HepG2 (cell line): ENCODE data around the gene CPT1C. TPM values are rescaled to one million over a fixed set of nuclear protein-coding genes. Genes with fewer than 3 reads are reported as not detected.
A peak's percentile ranks its signal among the peaks of the same experiment; 100 is the strongest.

Experiments used
- ATF5 ChIP-seq: sonication (generic); formaldehyde crosslinking; IDR thresholded peaks from 2 replicates; pipeline ENCODE4 v1.4.0; 2020; ENCODE audit warnings: mild to moderate bottlenecking, low read depth, missing genetic modification reagents
- FOXO4 ChIP-seq: sonication (generic); formaldehyde crosslinking; conservative IDR thresholded peaks from 2 replicates; pipeline ENCODE4 v1.8.1; 2023; ENCODE audit warnings: missing genetic modification reagents
- HIVEP1 ChIP-seq: sonication (generic); formaldehyde crosslinking; IDR thresholded peaks from 2 replicates; pipeline ENCODE4 v1.4.0; 2020; ENCODE audit warnings: mild to moderate bottlenecking, missing genetic modification reagents
- IRF2 ChIP-seq: IDR thresholded peaks from 2 replicates; pipeline ENCODE4 v1.6.1; 2018; ENCODE audit warnings: missing genetic modification reagents, missing compliant biosample characterization
- MAF1 ChIP-seq: sonication (generic); formaldehyde crosslinking; IDR thresholded peaks from 2 replicates; pipeline ENCODE4 v1.5.0; 2020; ENCODE audit warnings: missing genetic modification reagents, borderline replicate concordance
- NONO ChIP-seq, 2 experiments: fragments of 450-650 bp in 1 of 2; sonication (generic) in 1 of 2; formaldehyde crosslinking in 1 of 2; IDR thresholded peaks in 1 of 2; conservative IDR thresholded peaks in 1 of 2; 2 replicates each; pipeline versions ENCODE4 v1.6.1 to v1.8.0; 2017 to 2022; ENCODE audit warnings: mild to moderate bottlenecking in 1 of 2, missing genetic modification reagents in 1 of 2, moderate library complexity in 1 of 2
- PRDM10 ChIP-seq: sonication (generic); formaldehyde crosslinking; IDR thresholded peaks from 2 replicates; pipeline ENCODE4 v1.4.0; 2020; ENCODE audit warnings: low read depth, missing genetic modification reagents
- SRSF4 ChIP-seq: fragments of 200-400 bp; formaldehyde crosslinking; IDR thresholded peaks from one replicate; pipeline ENCODE4 v1.6.1; 2018; ENCODE audit warnings: mild to moderate bottlenecking, low read depth, low read length, moderate library complexity; ENCODE audit not compliant: poor library complexity, severe bottlenecking
- TAF15 ChIP-seq: fragments of 200-400 bp; formaldehyde crosslinking; IDR thresholded peaks from one replicate; pipeline ENCODE4 v1.6.1; 2018; ENCODE audit warnings: mild to moderate bottlenecking, low read depth, low read length; ENCODE audit not compliant: poor library complexity, severe bottlenecking
- ZBTB7B ChIP-seq: sonication (generic); formaldehyde crosslinking; IDR thresholded peaks from 2 replicates; pipeline ENCODE4 v1.4.0; 2020; ENCODE audit warnings: missing genetic modification reagents
- ZNF543 ChIP-seq: sonication (generic); formaldehyde crosslinking; IDR thresholded peaks from 2 replicates; pipeline ENCODE4 v1.4.0; 2020; ENCODE audit warnings: mild to moderate bottlenecking, missing genetic modification reagents
- ZNF790 ChIP-seq: sonication (generic); formaldehyde crosslinking; IDR thresholded peaks from 2 replicates; pipeline ENCODE4 v1.8.0; 2022; ENCODE audit warnings: missing genetic modification reagents, mild to moderate bottlenecking, borderline replicate concordance
- ZSCAN22 ChIP-seq: sonication (generic); formaldehyde crosslinking; IDR thresholded peaks from 2 replicates; pipeline ENCODE4 v1.4.0; 2020; ENCODE audit warnings: mild to moderate bottlenecking, missing genetic modification reagents
- polyA plus RNA-seq, 8 experiments: library from polyadenylated mRNA; depleted of rRNA in 3 of 8; stranded (reverse) in 7 of 8; unstranded in 1 of 8; fragments of >200 nt; fragmentation: Illumina TruSeq in 4 of 8; extraction: Trizol in 4 of 8; gene quantifications; 2 replicates each; pipeline versions ENCODE4 v1.2.1 to v1.2.3, GENCODE V29; 2011 to 2016; ENCODE audit warnings: low read depth in 4 of 8, missing spikeins in 1 of 8, mixed read lengths in 1 of 8; ENCODE audit not compliant: insufficient read depth in 1 of 8
- total RNA-seq, 5 experiments: library from RNA; depleted of rRNA; stranded (reverse); fragments of >200 nt; fragmentation: Illumina TruSeq; extraction: Trizol; gene quantifications; 2 replicates each; pipeline ENCODE4 v1.2.3, GENCODE V29; 2016; ENCODE audit warnings: low read depth in 1 of 5
- TF ChIP-seq, protein P1 (sequence below): sonication (generic); formaldehyde crosslinking; IDR thresholded peaks from 2 replicates; pipeline ENCODE4 v1.4.0; 2020; ENCODE audit warnings: missing genetic modification reagents, borderline replicate concordance
- TF ChIP-seq, protein P2 (sequence below): sonication (generic); formaldehyde crosslinking; IDR thresholded peaks from 2 replicates; pipeline ENCODE4 v1.5.1; 2020; ENCODE audit warnings: missing genetic modification reagents, mild to moderate bottlenecking, borderline replicate concordance

The CPT1C gene
- total and polyA plus RNA-seq, 2 of the 13 experiments (the other 11 are each of a cell fraction or from before 2014, with no cell fraction given), result 0.18 TPM; not detected in 1

GRCh38 chr19:49677231-49677900, 13.6 kb upstream of the CPT1C start, which contains the start of gene PRMT1 (continued):
- TF ChIP-seq, protein P1, sequence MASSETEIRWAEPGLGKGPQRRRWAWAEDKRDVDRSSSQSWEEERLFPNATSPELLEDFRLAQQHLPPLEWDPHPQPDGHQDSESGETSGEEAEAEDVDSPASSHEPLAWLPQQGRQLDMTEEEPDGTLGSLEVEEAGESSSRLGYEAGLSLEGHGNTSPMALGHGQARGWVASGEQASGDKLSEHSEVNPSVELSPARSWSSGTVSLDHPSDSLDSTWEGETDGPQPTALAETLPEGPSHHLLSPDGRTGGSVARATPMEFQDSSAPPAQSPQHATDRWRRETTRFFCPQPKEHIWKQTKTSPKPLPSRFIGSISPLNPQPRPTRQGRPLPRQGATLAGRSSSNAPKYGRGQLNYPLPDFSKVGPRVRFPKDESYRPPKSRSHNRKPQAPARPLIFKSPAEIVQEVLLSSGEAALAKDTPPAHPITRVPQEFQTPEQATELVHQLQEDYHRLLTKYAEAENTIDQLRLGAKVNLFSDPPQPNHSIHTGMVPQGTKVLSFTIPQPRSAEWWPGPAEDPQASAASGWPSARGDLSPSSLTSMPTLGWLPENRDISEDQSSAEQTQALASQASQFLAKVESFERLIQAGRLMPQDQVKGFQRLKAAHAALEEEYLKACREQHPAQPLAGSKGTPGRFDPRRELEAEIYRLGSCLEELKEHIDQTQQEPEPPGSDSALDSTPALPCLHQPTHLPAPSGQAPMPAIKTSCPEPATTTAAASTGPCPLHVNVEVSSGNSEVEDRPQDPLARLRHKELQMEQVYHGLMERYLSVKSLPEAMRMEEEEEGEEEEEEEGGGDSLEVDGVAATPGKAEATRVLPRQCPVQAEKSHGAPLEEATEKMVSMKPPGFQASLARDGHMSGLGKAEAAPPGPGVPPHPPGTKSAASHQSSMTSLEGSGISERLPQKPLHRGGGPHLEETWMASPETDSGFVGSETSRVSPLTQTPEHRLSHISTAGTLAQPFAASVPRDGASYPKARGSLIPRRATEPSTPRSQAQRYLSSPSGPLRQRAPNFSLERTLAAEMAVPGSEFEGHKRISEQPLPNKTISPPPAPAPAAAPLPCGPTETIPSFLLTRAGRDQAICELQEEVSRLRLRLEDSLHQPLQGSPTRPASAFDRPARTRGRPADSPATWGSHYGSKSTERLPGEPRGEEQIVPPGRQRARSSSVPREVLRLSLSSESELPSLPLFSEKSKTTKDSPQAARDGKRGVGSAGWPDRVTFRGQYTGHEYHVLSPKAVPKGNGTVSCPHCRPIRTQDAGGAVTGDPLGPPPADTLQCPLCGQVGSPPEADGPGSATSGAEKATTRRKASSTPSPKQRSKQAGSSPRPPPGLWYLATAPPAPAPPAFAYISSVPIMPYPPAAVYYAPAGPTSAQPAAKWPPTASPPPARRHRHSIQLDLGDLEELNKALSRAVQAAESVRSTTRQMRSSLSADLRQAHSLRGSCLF (CRISPR knock-in tag), result no peak
- TF ChIP-seq ZSCAN22 (CRISPR knock-in tag), result no peak
- no peak for TF ChIP-seq MAF1 (CRISPR knock-in tag)
- TF ChIP-seq ZNF543 (CRISPR knock-in tag), result 0 out of 2 replicates have a peak, but pooled peaks have one; percentile 61
- peak; percentile 33; the same call in 1 of the 2 replicates for TF ChIP-seq IRF2
- TF ChIP-seq FOXO4 (CRISPR knock-in tag), result no peak
- no peak for TF ChIP-seq NONO (IDR thresholded peaks at IDR 0.05)
- TF ChIP-seq NONO (CRISPR knock-in tag; conservative IDR thresholded peaks at IDR 0.05), result 0 out of 2 replicates have a peak, but pooled peaks have one; percentile 30
- no peak for TF ChIP-seq ZNF790
- peak; percentile 85 for TF ChIP-seq HIVEP1 (CRISPR knock-in tag)
- TF ChIP-seq SRSF4, result no peak
- TF ChIP-seq ZBTB7B (CRISPR knock-in tag), result peak; percentile 75
- TF ChIP-seq, protein P2, sequence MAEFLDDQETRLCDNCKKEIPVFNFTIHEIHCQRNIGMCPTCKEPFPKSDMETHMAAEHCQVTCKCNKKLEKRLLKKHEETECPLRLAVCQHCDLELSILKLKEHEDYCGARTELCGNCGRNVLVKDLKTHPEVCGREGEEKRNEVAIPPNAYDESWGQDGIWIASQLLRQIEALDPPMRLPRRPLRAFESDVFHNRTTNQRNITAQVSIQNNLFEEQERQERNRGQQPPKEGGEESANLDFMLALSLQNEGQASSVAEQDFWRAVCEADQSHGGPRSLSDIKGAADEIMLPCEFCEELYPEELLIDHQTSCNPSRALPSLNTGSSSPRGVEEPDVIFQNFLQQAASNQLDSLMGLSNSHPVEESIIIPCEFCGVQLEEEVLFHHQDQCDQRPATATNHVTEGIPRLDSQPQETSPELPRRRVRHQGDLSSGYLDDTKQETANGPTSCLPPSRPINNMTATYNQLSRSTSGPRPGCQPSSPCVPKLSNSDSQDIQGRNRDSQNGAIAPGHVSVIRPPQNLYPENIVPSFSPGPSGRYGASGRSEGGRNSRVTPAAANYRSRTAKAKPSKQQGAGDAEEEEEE (CRISPR knock-in tag), result no peak
- no peak for TF ChIP-seq ATF5
- no peak for TF ChIP-seq TAF15
- no peak; the same call in none of the 2 replicates for TF ChIP-seq PRDM10 (CRISPR knock-in tag)
